Suppressor macrophage treated with lipopolysaccharide for 1 hour (primary cell): ENCODE measurements around the gene NTF3.
"Not testable (repeated sequence)": the region's sequence is repeated elsewhere in the genome, so short reads cannot be mapped to it uniquely, and the experiment has no call there.

Source experiments
- DNase-seq, 3 donors: peaks; one replicate each; pipeline ENCODE4 v3.0.0-alpha.2; 2020 to 2022

Gene NTF3

DNA sequence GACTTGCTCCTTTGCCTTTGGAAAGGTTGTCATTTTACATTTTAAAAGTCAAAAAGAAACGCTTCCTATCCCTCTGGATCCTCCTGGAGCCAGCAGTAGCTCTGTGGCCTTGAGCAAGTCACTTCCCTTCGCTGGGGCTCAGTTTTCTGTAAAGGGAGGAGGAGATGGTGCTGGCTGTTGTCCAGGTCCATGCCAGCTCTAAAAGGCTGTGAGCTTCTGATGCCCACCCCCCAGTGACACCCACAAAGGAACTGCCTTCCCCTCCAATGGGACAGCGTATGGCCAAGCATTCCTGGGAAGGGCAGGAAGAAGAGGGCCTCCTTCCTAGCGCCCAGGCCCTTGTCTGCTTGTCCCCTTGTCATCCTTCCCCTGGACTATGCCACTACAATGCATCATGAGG is 81.5 kb downstream of the NTF3 start:
- no peak for DNase-seq

DNA sequence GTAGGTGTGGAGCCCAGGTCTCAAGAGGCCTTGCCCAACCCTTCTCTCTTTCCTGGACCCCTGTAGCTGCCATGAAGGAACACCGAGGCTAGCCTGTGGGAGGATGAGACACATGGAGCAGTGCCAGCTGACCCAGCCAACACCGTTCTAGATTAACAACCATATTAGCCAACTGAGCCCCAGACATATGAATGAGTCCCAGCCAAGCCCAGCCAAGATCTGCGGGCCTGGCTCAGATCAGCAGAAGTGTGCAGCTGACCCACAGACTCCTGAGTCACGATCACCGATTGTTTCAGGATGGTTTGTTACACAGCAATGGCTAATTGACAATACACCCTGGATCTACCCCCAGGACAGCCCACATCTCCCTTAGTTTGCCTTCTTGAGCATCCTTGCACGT is 82.1 kb downstream of the NTF3 start:
- no peak for DNase-seq

DNA sequence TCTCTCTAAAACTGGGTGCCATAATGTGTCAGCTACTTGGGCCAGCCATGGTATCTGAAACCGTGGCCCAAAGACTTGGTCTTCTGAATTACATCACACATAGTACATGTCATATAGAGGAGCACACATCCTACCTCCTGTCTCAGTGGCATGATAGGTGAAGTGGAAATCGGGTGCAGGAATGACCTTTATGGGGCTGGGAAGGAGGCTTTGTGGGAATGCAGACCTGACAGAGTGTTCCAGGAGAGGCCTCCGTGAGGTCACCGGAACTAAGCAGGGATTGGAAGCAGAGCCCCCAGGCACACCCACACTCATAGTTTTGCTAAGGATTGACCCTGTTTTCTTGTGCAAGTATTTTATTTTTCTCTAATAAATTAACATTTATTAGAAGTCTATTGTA is 82.6 kb downstream of the NTF3 start:
- no peak for DNase-seq

DNA sequence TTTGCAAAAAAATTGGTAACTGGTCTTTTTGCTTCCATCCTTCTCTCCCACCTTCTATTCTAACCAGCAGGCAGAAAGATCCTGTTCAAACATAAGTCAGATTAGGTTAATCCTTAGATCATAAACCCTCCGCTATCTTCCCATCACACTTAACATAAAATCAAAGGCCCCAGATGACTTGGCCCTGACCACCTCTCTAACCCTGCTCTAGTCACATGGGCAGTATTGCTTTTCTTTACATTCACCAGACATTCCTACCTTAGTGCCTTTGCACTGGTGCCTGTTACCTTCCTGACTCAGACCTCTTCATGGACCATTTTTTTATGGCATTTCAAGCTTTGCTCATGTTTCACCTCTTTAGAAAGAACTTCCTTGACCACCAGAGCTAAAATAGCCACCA is 83.5 kb downstream of the NTF3 start:
- no peak for DNase-seq

DNA sequence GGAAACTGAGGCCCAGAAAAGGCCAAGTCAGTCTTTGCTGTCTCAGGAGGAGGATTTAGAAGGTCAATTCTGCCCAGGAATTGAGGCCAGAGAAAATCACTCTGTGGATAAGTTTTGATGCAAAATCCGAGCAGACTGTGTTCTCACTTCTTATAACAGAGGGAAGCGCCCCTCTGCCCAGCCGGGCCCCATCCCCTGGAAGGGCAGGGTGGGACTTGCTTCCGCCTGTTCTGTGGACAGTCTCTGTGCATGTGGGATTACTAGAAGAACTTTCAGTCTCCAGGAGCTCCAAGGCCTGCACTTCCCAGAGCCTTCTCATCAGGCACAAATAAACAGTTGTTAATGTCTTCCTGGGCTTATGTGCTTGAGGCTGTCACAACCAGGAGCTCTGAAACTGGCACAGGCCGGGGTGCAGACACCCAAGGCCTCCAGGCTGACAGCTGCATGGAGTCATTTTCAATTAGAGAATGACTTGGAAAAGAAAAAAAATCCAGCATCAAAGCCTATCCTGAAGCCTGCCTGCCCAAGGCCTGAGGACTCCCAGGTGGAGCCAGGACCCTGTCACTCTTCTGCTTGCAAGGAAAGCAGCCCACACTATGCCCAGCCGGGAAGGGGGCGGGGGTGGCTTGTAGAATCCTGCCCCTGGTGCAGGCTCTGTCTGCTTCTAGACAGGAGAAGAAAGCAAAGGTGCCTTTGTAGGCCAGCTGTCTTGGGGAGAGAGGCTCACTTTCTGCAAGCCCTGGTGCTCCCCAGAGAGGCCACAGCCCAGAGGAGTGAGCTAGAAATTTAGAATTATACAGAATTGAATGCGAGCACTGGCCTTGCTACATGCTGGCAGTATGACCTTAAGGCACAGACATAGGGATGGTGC is 84.7 kb downstream of the NTF3 start:
- no peak for DNase-seq

DNA sequence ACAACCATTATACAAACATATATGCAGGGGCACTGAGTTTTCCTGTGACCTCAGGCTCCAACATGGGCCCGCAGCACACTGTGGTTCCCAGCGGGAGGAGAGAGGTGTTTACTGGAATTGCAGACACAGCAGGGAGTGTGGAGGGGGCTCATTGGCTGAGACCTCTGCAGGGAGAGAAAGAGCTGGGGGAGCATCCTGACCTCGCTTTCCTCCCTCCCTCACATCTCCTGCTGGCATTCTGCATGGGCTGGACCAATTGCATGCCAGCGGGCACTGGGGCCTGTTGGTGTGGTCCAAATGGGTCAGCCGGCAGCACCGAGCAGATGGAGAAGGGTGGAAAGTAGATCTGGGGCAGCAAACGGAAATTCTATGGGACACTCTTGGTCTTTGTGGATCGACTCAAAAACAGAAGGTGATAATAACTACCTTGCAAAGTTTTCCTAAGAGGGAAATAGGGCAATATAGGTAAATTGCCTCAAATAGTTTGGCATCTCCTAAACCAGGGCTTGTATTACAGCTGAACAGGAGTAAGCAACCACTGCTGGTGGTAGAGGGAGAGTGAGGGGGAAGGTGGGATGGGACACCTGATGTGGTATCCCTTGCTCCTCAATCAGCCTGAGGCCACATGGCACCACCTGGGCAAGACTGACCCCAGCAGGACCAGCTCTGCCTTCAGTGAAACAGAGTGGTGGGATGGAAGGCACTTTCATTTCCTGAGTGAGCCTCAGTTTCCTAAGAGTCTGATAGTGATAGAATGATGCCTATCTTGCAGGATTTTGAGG is 86.9 kb downstream of the NTF3 start:
- no peak for DNase-seq

DNA sequence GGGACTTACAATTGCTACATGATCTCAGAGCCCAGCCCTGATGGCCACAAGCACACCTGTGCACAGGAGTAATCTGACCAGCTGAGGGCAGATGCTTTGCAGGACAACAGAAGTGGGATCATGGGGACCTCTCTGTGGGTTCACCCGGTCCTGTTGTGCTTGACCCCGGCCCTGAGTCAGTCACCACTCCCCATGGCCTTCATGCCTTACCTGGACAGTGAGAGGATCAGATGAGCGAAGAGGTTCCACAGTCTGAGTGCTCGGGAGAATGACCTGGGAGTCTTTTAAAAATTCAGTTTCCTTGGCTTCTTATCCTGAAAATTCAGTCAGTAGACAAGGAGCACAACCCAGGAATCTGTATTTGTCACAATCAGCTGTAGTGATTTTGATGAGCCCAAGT is 88.1 kb downstream of the NTF3 start:
- no peak for DNase-seq

DNA sequence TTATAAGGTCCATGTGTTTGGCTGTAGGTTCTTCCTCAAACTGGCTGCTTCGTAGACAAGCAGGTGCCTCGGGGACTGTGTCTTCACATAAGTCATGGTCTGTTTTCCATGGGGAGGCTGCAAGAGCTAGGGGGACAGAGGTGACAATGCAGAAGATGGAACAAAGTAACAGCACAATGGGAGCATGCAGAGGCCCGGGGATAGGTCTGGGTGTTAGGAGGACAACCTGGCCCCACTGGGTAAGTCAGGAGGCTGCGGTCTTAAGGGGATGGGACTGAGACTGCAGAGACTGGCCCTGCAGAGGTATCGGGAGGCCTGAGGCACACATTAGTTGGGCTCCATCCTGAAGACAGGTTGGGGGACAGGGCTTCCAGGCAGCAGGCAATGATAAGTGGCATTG is 88.9 kb downstream of the NTF3 start:
- no peak for DNase-seq

DNA sequence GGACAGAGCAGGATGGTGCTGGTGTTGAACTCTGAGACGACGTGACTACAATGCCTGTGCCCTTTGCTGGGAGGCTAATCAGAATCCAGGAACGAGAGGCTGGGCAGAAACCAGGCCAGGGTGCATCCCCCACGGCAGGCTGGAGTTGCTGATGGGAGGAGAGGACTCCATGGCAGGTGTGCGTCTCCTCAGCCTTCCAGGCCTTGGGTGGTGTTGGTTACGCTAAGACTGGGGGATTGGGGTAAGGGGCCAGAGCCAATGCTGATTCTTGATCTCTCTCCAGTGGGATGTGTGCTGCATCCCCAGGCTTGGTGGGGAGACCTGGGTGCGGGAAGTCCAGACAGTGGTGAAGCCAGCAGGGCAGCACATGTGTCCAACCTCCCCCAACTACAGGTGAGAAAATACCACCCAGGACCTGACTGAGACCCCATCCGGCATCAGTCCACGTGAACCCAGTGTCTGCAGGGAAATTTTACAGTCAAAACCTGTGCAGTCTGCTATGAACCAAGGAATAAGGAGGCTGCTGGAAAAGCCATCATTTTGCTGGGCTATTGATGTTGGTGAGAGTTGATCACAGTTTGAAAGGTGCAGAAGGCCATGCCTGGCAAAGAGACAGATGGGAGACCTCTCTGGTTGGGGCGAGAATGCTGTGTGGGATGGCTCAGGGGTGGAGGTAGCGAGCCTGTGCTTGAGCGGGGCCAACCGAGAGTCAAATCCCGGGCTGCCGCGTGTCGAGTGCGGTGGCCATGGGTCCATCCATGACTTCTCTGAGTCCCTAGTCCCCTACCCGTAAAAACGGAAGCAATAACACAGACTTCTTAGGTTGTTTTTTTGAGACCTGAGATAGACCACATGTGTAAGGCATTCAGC is 89.8 kb downstream of the NTF3 start:
- no peak for DNase-seq

DNA sequence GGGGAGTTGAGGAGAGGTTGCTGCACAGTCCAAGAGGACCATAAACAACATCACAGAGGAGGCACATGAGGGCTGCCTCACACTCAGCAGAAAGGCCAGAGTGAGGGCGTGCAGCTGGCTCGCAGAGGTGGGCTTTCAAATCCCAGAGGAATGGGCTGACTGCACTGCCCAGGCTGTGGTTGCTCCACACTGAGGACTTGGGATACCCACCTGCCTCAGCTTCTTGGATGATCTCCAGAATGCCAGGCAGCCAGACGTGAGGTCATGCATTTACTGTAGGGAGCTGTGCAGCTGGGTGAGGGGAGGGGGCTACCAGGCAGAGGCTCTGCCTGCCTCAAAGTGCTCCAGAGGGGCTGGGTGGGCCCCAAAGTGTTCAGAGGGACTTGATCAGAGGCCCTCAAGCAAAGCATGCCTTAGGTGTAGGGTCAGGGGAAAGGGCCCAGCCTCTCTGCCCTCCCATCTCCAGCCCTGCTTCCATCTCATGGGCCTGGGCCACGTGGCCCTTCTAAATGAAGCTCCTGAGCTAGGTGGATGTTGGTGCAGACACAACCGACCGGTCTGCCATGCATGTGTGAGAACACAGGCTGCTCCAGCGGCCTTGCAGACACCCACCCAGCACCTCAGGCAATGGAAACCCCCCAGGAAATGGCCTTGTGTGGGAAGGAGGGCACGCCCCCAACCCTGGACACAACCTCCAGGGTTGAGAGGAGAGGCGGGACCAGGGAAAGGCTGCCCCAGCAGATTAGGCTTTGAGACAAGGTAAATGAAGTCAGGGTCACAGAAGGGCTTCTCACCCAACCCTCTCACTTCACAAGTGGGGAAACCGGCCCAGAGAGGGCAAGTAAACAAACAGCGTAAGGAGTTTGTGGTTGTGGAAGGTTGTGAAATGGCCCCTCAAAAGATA is 90.8 kb downstream of the NTF3 start:
- DNase-seq: no peak

DNA sequence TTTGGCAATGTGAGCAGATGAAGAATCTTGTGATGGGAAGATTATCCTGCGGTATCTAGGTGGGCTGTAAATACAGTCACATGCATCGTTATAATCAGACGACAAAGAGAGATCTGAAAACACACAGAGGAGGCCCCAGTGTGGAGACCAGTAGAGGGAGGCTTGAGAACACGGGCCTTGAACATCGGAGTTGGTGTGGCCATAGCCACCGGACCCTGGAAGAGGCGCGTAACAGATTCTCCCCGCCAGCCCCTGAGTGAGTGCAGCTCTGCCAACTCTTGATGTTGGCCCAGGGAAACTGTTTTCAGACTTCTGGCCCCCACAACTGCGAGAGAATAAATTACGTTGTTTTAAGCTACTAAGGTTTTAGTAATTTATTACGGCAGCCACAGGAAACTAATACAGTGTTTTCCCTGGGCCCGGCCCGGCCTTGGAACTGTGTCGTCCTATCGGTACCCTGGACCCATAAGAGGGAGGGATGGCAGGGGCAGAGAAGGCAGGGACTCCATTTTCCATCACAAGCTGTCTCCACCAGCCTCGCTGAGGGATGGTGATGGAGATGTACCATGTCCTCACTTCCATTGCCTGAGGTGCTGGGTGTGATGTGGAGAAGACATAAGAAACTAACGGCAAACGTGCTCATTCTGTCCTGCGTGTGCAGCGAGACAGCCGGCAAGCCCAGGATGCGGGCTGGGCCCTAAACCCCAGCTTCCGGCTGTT is 91.6 kb downstream of the NTF3 start:
- DNase-seq: no peak

DNA sequence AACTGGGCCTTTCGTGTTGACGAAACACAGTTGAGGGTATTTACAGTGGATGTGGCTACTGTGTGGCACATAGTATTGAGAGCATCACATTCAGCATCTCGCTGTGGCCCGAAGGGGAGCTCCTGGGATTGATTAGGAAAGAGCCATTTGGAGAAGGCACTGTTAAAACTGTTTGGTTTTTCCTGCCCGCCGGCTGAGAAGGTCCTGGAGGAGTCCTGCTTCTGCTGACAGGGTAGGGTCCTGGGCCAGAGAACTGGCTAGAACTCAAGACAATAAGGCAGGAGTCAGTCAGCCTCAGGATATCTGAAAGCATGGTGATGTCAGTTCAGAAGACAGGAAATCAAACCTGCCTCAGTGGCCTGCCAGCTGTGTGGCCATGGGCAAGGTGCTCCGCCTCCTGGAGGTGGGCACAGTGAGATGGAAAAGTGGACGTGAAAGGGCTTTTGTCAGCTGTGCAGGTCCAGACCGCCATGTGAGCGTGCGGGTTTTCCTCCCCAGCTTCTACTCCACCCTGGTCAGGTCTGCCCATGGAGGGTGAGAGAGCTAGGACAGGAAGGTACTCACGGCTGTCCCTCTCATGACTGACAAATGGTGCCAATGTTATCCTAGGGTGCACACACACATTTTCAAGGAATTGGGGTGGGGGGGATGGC is 92.3 kb downstream of the NTF3 start:
- DNase-seq: no peak

DNA sequence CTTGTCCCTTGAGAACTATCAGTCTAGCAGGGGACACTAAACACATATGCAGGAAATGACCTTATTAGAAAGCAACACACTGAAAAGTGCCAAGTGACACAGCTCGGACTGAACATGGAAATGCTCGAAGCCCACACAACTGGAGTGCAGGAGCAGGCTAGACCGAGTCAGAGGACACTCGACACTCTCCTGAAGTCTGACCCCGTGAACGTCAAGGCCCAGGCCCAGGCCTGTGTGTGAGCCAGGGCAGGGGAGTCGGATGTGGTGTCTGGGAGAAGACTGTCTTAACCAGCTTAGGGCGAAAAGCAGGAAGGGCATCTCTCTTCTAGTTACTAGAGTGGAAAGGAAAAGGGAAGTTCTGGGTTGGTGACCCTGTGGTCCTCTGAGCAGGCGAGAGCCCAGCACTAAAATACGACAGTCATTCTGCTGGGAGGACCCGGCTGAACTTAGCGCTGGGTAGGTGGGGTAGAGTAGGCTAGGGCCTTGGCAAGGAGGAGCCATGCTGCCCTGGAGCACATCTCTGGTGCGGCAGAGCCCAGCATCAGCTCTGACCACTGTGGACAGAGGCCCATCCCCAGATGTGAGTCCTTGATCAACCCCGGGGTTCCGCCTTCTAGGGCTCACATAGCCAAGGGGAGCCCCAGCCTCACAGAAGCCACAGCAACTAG is 93.0 kb downstream of the NTF3 start:
- DNase-seq: no peak

DNA sequence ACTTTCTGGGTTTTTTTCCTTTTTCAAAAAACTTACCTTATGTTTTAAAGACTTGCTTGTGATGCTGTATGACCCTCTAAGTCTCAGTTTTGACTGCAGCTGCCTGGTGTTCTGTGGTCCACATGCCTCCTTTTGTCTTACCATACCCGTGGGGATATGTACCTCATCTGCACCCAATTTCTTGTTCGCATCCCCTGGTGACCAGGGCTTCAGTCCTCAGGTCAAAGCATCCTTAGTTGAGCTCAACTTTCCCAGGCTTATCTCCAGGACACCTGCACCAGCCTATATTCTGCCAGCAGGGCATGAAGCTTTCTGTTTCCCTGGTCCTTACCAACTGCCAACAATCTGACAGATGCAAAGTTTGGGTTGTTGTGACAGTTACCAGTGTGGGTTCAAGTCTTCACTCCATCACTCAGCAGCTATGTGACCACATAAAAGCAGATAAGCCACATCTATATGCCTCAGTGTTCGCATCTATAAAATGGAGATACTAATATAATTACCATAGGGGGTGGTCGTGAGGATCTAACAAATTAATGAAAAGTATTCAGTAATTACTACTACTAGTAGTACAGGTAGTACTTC is 94.0 kb downstream of the NTF3 start:
- DNase-seq: no peak

DNA sequence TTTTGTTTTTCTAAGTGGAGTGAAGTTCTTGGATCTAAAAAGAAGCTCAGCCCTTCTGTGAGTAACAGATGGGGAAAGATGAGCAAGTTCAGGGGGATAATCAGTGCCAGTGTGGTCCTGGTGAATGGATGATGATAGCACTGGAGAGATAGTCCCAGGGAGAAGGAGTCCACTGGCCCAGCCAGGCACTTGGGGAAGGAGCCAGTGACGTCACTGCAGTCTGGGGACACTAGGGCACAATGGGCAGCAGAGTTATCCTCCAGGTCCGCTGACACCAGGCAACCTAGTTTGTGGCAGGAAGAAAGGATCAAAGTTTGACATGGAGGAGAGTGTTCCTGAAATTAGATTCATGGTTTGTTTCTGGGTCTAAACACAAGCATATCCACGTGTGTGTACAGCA is 101.5 kb downstream of the NTF3 start:
- DNase-seq: no peak

DNA sequence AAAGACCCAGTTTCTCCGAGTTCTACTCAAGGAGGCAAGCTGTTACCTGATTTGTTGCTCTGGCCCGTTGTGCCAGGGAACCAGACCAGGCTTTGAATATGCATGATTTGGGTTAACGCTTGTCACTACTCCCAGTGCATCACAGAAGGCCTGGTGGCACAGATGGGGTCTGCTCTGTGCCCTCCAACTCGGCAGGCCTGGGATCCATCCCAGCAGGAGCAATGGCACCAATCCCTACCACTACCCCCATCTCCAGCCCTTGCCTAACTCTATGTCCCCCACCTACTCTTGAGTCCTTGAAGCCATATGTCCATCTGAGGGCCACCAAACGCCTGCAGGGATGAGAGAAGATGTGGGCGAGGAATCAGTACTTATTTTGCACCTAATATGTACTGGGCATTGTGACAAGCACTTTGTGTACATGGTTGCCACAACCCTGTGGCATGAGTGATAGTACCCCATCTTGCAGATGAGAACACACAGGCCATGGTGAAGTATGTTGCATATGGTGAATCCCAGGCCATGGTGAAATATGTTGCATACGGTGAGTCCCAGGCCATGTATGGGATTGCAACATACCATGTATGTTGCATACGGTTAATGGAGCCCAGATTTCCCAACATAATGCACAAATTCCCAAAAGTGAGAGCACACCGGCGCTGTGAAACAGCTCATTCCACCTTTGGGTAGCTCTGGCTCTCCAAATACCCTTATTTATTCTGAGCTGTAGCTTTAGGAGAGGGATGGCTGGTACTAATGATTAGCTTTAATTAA is 102.7 kb downstream of the NTF3 start:
- no peak for DNase-seq

DNA sequence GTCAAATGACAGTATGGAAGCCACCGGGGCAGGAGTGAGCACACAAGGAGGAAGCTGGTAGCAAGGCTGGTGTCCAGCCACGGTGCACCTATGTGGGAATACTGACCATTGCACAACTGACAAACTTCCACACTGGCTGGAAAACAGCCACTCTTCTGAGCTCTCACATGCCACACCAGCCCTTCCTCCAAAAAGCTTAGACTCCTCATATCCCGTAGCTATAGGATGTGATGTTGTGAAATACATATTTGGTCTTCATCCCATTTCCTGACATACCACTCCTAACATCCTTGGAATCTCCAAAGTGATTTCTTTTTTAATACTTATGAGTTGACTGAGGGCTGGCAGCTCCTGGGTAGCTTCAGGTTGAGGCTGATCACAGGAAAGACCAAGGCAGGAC is 103.6 kb downstream of the NTF3 start:
- no peak for DNase-seq

DNA sequence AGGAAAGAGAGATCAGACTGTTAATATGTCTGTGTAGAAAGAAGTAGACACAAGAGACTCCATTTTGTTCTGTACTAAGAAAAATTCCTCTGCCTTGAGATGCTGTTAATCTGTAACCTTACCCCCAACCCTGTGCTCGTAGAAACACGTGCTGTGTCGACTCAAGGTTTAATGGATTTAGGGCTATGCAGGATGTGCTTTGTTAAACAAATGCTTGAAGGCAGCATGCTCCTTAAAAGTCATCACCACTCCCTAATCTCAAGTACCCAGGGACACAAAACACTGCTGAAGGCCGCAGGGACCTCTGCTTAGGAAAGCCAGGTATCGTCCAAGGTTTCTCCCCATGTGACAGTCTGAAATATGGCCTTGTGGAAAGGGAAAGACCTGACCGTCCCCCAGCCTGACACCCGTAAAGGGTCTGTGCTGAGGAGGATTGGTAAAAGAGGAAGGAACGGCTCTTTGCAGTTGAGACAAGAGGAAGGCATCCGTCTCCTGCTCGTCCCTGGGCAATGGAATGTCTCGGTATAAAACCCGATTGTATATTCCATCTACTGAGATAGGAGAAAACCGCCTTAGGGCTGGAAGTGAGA is 105.2 kb downstream of the NTF3 start:
- DNase-seq: not testable (repeated sequence)

DNA sequence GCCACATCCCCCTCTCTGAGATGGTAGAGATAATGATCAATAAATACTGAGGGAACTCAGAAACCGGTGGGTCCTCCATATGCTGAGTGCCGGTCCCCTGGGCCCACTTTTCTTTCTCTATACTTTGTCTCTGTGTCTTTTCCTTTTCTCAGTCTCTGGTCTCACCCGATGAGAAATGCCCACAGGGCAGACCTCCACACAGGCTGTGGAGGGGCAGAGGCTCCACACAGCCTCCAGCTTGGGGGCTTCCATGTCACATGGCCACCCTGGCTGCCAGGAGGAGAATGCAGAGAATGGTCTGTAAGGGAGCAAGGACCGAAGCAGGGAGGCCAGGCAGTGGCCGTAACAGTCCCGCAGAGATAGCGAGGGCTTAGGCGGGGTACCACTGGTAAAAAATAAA is 105.9 kb downstream of the NTF3 start:
- no peak for DNase-seq
